AG04450 (cell line): ENCODE measurements around the gene WDR6. TPM values are rescaled to one million over a fixed set of nuclear protein-coding genes. Genes with fewer than 3 reads are reported as not detected.
A peak's percentile ranks its signal among the peaks of the same experiment; 100 is the strongest.

ENCODE experiments used
- CTCF ChIA-PET: fragments of 300-600, 350-600 bp; formaldehyde crosslinking; extraction: SDS; loops from one replicate; lab custom pipeline; 2022; ENCODE audit warnings: antibody characterized with exemption, inconsistent platforms; lab: Charles Lee
- POLR2A ChIA-PET: fragments of 350-600 bp; formaldehyde crosslinking; extraction: SDS; loops from one replicate; lab custom pipeline; 2021; ENCODE audit warnings: antibody characterized with exemption, inconsistent platforms; lab: Yijun Ruan, JAX
- DNase-seq: peaks from one replicate; pipeline ENCODE4 v3.0.0-alpha.2; 2011; ENCODE audit warnings: low read depth, low spot score
- H3K27ac ChIP-seq: one replicate; pipeline ENCODE4 v1.5.1; 2012; ENCODE audit warnings: low read depth, low read length, control low read depth
- H3K27me3 ChIP-seq: one replicate; pipeline ENCODE4 v1.6.0; 2012; ENCODE audit warnings: low read length; ENCODE audit not compliant: control insufficient read depth, insufficient read depth
- H3K4me3 ChIP-seq: 2 replicates; pipeline ENCODE4 v1.5.1; 2011; ENCODE audit warnings: mild to moderate bottlenecking, low read depth, low read length, control low read depth
- H3K9me3 ChIP-seq: 2 replicates; pipeline ENCODE4 v1.5.1; 2012; ENCODE audit warnings: low read length; ENCODE audit not compliant: control insufficient read depth, insufficient read depth
- CTCF ChIP-seq: IDR thresholded peaks from 2 replicates; pipeline ENCODE4 v1.5.1; 2011; ENCODE audit warnings: low read depth, low read length, control low read depth, inconsistent platforms
- polyA plus RNA-seq: library from polyadenylated mRNA; depleted of rRNA; stranded (reverse); fragments of >200 nt; gene quantifications from 2 replicates; pipeline ENCODE4 v1.2.3, GENCODE V29; 2011

WDR6 gene
- polyA plus RNA-seq, 1 experiment = 101 TPM

- POLR2A ChIA-PET = interaction anchor here (0.6 kb wide), 1 partner anchor 442 kb away, joined by 4 read pairs; no protein-coding TSS in a partner anchor
These were observed 18.8 kb downstream of the WDR6 start for GRCh38 chr3:49025793-49026520.

DNA sequence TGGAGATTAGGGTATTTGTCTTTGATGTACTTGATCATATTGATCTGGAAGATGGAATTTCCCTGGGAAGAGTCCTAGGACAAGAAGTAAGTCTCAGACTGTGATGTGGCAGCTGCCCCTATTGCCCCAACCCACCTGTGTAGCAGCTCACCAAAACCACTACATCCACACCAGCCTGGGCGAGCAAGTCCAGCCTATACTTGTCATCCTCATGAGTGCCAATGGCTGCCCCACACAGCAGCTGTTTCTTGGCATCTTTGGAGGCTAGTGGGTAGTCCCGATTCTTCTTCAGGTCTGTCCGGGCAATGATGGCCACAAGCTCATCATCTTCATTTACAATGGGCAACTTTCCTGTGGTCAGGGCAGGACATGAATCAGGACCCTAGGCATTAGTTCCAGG, 19.3 kb downstream of the WDR6 start:
- CTCF ChIA-PET = no interaction called here
- no peaks in the 10 kb centered on the region for H3K9me3 ChIP-seq
- no peak overlapping the region for H3K27ac ChIP-seq
- TF ChIP-seq CTCF = no peak
- no peak for DNase-seq
- no peaks in the 10 kb centered on the region for H3K27me3 ChIP-seq
- POLR2A ChIA-PET = no interaction called here
- H3K4me3 ChIP-seq = no peak overlapping the region

More at GRCh38 chr3:49025793-49026520, 18.8 kb downstream of the WDR6 start:
- H3K4me3 ChIP-seq = no peak overlapping the region
- TF ChIP-seq CTCF = no peak
- H3K27ac ChIP-seq = no peak overlapping the region
- CTCF ChIA-PET = no interaction called here
- no peaks in the 10 kb centered on the region; the same call in 1 of the 2 replicates for H3K9me3 ChIP-seq
- no peaks in the 10 kb centered on the region for H3K27me3 ChIP-seq
- DNase-seq = no peak

GRCh38 chr3:49027634-49028033, 20.4 kb downstream of the WDR6 start:
- Histone ChIP-seq H3K9me3 (no peaks in the 10 kb centered on the region), H3K27me3 (no peaks in the 10 kb centered on the region), H3K4me3 (no peak overlapping the region), H3K27ac (no peak overlapping the region)
- TF ChIP-seq CTCF = no peak
- DNase-seq = no peak
- ChIA-PET CTCF (no interaction called here), POLR2A (interaction anchor here (2.2 kb wide), 1 partner anchor 10 kb away, joined by 16 read pairs; the partner anchor contains the start of gene DALRD3)

GRCh38 chr3:49028298-49028672, 21.1 kb downstream of the WDR6 start:
- POLR2A ChIA-PET = interaction anchor here (0.6 to 2.2 kb wide), 5 partner anchors 10 to 416 kb away, joined by 4 to 36 read pairs (median 16); partner anchors contain the start of genes DALRD3, P4HTM, QRICH1 and WDR6
- DNase-seq = no peak
- CTCF ChIA-PET = interaction anchor here (0.6 kb wide), 1 partner anchor 644 kb away, joined by 4 read pairs; no protein-coding TSS in a partner anchor

More at GRCh38 chr3:49028298-49028672, 21.1 kb downstream of the WDR6 start:
- TF ChIP-seq CTCF = no peak
- Histone ChIP-seq H3K27ac (no peak overlapping the region), H3K27me3 (no peaks in the 10 kb centered on the region), H3K9me3 (no peaks in the 10 kb centered on the region), H3K4me3 (peak overlapping the region; percentile 87)
